ENCODE measurements around the gene ST6GALNAC5.
A peak's percentile ranks its signal among the peaks of the same experiment; 100 is the strongest.

Gene ST6GALNAC5

GRCh38 chr1:76832521-76832920, 34.8 kb upstream of the ST6GALNAC5 start:
- no peak for TF ChIP-seq CTCF (conservative IDR thresholded peaks at IDR 0.05; ENCODE audit: low read length)
- DNase-seq (ENCODE audit: low read depth) = no peak

DNA sequence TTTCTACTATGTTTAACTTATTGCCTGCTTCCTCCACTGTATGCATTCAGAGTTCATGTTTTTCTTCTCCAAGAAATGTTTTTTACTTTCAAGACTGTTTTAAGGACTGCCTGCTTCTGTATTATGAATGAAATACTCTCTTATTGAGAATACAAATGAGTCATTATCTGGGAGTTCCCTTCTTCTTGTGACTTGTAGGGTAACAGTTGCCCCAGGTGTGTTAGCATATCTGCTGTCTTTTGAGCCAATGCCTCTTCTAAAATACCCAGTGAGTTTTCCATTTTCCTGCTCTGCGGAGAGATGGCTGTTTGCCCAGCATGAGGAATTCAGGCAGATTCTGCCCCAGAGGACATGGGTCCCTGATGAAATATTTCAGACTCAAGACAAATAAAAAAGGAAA, 34.1 kb upstream of the ST6GALNAC5 start:
- H3K4me3 ChIP-seq (ENCODE audit: low read length) = no peak overlapping the region
- no peak for TF ChIP-seq CTCF (conservative IDR thresholded peaks at IDR 0.05; ENCODE audit: low read length)
- no peak for DNase-seq (ENCODE audit: low read depth)

More at GRCh38 chr1:76832521-76832920, 34.8 kb upstream of the ST6GALNAC5 start:
- H3K4me3 ChIP-seq (ENCODE audit: low read length) = no peak overlapping the region

- TF ChIP-seq CTCF (conservative IDR thresholded peaks at IDR 0.05; ENCODE audit: low read length) = no peak
- DNase-seq (ENCODE audit: low read depth) = no peak
Measured at GRCh38 chr1:76833856-76834255, 33.4 kb upstream of the ST6GALNAC5 start.

DNA sequence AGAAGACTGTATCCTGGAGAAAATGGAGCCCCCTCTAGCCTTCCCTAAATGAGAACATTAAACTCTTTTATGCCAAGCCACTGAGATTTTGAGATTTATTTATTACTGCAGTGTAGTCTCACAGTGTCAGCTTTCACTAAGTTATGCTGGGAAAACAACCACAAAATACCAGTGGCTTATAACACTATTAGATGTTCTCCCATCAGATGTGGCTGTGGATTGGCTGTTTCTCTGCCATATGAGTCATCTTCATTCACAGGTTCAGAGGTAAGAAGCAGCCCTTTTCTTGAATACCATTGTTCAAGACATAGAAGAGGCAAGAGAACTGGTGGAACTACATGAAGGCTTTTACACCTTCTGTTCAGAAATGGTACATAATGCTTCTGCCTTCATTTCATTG, 32.1 kb upstream of the ST6GALNAC5 start:
- no peak overlapping the region for H3K4me3 ChIP-seq (ENCODE audit: low read length)
- TF ChIP-seq CTCF (conservative IDR thresholded peaks at IDR 0.05; ENCODE audit: low read length) = no peak

More at GRCh38 chr1:76833856-76834255, 33.4 kb upstream of the ST6GALNAC5 start:
- H3K4me3 ChIP-seq (ENCODE audit: low read length) = no peak overlapping the region

DNA sequence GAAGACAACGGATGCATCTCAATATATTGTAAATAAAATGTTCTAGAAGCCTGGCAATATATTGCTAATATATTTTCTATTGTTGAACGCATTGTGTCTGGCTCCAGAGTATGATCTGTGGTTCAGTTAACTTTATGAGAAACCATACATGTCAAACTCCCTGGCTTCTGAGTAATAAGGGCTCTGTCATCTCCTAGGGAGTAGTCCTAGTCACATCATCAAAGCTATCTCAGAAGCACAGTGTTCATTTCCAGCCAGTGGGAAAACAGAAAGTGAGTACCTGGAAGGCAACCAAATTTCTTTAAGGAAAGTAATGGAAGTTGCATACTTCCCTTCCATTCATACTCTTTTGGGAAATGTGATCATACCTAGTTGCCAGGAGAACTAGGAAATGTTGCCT, 27.0 kb upstream of the ST6GALNAC5 start:
- TF ChIP-seq CTCF (conservative IDR thresholded peaks at IDR 0.05; ENCODE audit: low read length) = no peak
- no peak for DNase-seq (ENCODE audit: low read depth)
- no peak overlapping the region for H3K4me3 ChIP-seq (ENCODE audit: low read length)

More for the DNA sequence above, 32.1 kb upstream of the ST6GALNAC5 start:
- DNase-seq (ENCODE audit: low read depth) = peak; percentile 66

- no peak overlapping the region for H3K4me3 ChIP-seq (ENCODE audit: low read length)
- no peak for DNase-seq (ENCODE audit: low read depth)
- TF ChIP-seq CTCF (conservative IDR thresholded peaks at IDR 0.05; ENCODE audit: low read length) = no peak
Measured at GRCh38 chr1:76841460-76841859, 25.8 kb upstream of the ST6GALNAC5 start.

- DNase-seq (ENCODE audit: low read depth) = no peak
- peak overlapping the region; percentile 3; the same call in 1 of the 2 replicates for H3K4me3 ChIP-seq (ENCODE audit: low read length)
- TF ChIP-seq CTCF (conservative IDR thresholded peaks at IDR 0.05; ENCODE audit: low read length) = no peak
Measured at GRCh38 chr1:76843821-76844464, 23.3 kb upstream of the ST6GALNAC5 start.
